HEK293 (cell line): Measurements from ENCODE around the gene ADGRD1.

ENCODE experiments used
- CTCF ChIP-seq: fragments of 450-650 bp; formaldehyde crosslinking; IDR thresholded peaks from 2 replicates; pipeline ENCODE4 v1.5.1; 2016; ENCODE audit warnings: missing biosample characterization, missing genetic modification characterization
- PATZ1 ChIP-seq: fragments of 450-650 bp; formaldehyde crosslinking; IDR thresholded peaks from 2 replicates; pipeline ENCODE4 v1.5.1; 2016; ENCODE audit warnings: missing biosample characterization, missing genetic modification characterization
- PRDM10 ChIP-seq: fragments of 450-650 bp; formaldehyde crosslinking; IDR thresholded peaks from 2 replicates; pipeline ENCODE4 v1.5.1; 2016; ENCODE audit warnings: missing biosample characterization, missing genetic modification characterization
- REST ChIP-seq: fragments of 450-650 bp; formaldehyde crosslinking; IDR thresholded peaks from 2 replicates; pipeline ENCODE4 v1.5.1; 2016; ENCODE audit warnings: missing biosample characterization, missing genetic modification characterization
- SALL2 ChIP-seq: fragments of 450-650 bp; formaldehyde crosslinking; IDR thresholded peaks from 2 replicates; pipeline ENCODE4 v1.5.0; 2017; ENCODE audit warnings: missing biosample characterization, mild to moderate bottlenecking, missing genetic modification characterization, borderline replicate concordance
- SP3 ChIP-seq: fragments of 450-650 bp; formaldehyde crosslinking; IDR thresholded peaks from 2 replicates; pipeline ENCODE4 v1.5.1; 2016; ENCODE audit warnings: missing biosample characterization, missing genetic modification characterization
- TSHZ1 ChIP-seq: fragments of 450-650 bp; formaldehyde crosslinking; IDR thresholded peaks from 2 replicates; pipeline ENCODE4 v1.5.1; 2016; ENCODE audit warnings: missing biosample characterization, missing genetic modification characterization, borderline replicate concordance
- ZBTB21 ChIP-seq: fragments of 450-650 bp; formaldehyde crosslinking; IDR thresholded peaks from 2 replicates; pipeline ENCODE4 v1.5.1; 2017; ENCODE audit warnings: missing biosample characterization, missing genetic modification characterization
- ZNF354C ChIP-seq: fragments of 450-650 bp; formaldehyde crosslinking; IDR thresholded peaks from 2 replicates; pipeline ENCODE4 v1.5.1; 2016; ENCODE audit warnings: missing biosample characterization, missing genetic modification characterization, low read depth, borderline replicate concordance
- ZNF510 ChIP-seq: fragments of 450-650 bp; formaldehyde crosslinking; IDR thresholded peaks from 2 replicates; pipeline ENCODE4 v1.5.1; 2018; ENCODE audit warnings: mild to moderate bottlenecking, missing genetic modification characterization, missing biosample characterization; ENCODE audit not compliant: insufficient replicate concordance

GRCh38 chr12:130956456-130957303 is 3.0 kb downstream of the ADGRD1 start:
- TF ChIP-seq CTCF (tag by site-specific recombination): no peak
- TF ChIP-seq ZNF510 (tag by site-specific recombination): no peak
- TF ChIP-seq SP3 (tag by site-specific recombination): no peak
- no peak for TF ChIP-seq PATZ1
- no peak for TF ChIP-seq ZBTB21
- TF ChIP-seq TSHZ1 (tag by site-specific recombination): no peak
- TF ChIP-seq REST (tag by site-specific recombination): no peak
- no peak for TF ChIP-seq SALL2 (tag by site-specific recombination)
- TF ChIP-seq PRDM10 (tag by site-specific recombination): no peak
- TF ChIP-seq ZNF354C (tag by site-specific recombination): no peak
